T follicular helper cell (primary cell): Measurements from ENCODE around the gene MED6.

Source experiments
- DNase-seq: peaks from one replicate; pipeline ENCODE4 v3.0.0-alpha.2; 2020; ENCODE audit warnings: low read depth
- total RNA-seq, 2 experiments: gene quantifications; one replicate each; lab custom pipeline; 2026; lab: John Stamatoyannopoulos, UW

MED6 gene, protein sequence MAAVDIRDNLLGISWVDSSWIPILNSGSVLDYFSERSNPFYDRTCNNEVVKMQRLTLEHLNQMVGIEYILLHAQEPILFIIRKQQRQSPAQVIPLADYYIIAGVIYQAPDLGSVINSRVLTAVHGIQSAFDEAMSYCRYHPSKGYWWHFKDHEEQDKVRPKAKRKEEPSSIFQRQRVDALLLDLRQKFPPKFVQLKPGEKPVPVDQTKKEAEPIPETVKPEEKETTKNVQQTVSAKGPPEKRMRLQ
- 33.4 to 42.3 reads per million in 2 experiments for total RNA-seq

DNA sequence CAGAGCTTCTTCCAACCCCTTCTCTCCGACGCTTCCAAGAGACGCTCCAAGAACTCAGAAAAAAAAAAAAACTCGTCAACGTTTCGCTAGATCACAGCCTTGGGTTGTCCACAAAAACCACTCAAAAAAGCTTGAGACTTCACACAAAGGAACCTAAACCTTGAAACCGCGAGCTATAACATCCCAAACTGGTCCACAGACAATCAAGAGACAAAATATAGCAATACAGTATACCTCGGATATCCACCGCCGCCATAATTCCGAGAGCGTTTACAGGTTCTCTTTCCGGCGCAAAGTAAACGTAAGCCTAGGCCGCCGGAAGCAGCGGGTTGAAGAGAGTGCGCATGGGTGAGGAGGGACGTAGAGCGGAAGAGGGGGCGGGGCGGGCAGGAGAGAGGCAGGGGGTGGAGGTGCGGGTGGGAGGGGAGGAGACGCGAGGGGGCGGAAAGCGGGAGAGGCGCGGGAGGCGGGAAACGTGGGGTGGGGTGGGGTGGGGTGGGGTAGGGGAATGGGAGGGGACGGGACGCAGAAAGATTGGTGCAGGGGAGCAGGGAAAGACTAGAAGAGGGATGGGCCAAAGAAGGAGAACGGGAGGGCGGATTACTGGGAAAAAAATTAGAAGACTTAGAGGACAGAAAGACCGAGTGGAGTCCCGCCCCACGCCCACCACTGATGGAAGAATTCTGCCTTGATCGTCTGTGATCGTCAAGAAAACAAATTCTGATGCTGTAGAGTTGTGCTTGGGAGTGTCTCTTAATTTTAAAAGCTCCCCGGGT, at the start of gene MED6:
Gene MED6, minus strand, starts transcription at position 274 of the 776 bp plus-strand sequence. Its CDS starts 18 bp downstream, at position 256.
- peak; percentile 91 for DNase-seq

DNA sequence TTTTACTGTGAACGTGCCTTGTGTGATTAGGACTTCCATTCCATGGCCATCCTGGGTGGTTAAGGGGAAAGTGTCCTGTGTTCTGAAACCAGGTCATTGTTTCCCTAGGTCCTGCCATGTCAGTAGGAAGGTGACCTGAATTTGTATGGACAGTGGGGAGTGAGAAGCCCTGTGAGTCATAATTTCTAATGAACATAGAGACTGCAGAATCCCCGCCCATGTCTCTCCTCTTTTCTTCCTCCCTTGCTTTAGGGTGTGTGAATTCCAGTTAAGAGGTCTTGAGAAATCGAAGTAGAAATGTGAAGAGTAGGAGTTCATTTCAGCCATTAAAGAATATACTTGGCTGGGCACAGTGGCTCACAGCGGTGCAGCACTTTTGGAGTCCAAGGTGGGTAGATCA, 49.3 kb upstream of the MED6 start:
- DNase-seq: no peak

DNA sequence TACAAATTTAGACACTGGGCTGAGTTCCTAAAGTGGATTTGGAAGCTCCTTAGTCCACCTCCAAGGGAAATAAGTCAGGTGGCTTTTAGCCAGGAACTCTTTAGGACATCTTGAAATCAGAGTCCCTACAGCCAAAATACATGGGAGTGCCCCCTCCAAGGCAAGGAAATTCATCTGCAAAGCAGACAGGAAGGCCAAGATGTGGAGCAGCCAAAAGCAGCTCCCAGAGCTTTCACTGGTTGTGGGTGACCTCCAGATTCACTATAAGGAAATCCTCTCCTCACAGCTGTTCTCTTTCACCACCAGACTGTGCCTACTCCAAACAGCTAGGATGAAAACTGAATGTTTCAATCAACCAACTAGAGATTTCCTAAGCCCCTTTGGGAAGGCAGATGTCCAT, 47.9 kb upstream of the MED6 start:
- no peak for DNase-seq

DNA sequence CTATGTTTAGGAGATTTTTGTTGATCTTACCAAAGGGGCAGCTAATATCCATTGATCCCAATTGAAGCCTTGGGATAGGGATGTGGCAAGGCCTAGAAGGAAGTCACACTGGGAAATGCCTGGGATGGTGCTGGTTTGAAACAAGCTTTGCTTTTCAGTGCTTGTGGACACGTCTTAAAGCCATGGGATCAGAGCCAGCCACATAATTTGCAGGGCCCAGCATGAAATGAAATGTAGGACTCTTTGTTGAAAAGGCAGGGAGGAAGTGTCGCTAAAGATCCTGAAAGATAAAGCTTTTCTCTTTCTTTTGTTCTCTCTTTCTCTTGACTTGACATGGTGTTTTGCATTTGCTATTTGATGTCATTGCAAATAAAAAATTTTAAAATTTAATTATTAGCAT, 46.2 kb upstream of the MED6 start:
- no peak for DNase-seq

DNA sequence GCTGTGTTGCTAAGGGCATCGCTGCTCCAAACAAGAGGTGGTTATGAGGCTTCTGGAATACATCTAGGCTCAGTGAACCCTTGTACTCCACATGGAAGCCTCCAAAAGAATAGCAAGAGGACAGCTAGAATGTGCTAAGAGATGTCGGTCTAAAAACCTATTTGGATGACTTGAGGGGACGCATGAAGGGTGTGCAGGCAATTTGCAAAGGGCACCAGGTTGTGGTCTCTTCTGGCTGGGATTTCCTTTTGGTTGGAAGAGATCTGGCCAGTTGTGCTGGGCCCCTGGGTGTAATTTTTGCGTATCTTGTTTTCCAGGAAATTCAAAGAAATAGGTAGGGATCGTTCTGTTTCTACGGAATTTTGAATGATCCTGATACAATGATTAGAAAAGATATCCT, 45.4 kb upstream of the MED6 start:
- DNase-seq: no peak

DNA sequence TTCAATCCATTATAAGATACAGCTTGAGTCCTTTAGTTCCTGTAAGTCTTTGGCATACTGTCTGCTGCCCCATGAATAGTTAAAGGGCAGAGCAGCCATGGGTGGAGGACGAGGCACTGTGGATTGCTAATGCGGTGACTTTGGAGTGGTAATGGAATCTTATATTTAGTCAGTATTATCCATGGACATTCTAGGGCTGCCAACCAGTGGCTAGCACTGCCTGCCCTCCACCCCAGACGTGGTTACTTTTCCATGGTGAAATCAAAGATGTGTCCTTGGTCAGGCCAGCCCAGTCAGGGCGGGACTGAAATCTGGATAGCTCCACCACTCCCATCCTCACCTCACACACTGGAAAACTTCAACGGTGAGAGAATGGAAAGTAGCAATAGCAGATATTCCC, 43.5 kb upstream of the MED6 start:
- no peak for DNase-seq

DNA sequence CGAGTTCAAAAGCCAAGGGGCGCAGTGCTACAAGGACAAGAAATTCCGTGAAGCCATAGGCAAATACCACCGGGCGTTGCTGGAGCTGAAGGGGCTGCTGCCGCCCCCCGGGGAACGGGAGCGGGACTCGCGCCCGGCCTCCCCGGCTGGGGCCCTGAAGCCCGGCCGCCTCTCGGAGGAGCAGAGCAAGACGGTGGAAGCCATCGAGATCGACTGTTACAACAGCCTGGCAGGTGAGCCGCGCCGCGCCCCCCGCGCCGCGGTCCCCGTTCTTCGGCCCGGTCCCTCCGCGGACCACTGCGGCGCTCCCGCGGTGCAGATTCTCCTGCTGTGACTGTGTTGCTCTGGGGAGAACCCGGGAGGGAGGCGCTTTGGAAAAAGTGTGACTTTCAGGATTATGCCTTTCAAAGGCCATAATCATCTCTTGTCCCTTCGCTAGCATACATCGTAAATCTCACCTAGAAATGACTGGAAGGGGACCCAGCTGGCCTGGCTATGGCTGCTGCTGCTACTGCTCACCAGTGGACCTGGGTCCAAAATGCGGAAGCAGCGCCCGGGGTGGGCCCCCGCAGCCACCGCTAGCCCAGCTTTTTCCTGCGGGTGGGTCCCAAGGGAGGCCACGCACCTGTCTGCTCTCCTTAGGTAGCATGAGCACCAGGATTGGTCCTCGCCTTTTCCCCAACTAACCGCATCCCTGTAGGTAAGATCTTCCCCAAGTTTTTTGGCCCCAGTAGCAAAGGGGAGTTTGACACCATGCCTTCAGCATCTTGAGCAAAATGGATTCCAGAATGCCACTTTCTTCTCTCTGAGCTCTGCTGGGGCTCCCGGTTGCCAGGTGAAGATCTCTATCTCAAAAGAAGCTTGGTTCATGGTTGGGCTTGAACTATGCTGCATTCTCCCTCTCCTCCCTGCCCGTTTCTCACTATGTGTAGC, 42.1 kb upstream of the MED6 start:
- DNase-seq: peak; percentile 14

DNA sequence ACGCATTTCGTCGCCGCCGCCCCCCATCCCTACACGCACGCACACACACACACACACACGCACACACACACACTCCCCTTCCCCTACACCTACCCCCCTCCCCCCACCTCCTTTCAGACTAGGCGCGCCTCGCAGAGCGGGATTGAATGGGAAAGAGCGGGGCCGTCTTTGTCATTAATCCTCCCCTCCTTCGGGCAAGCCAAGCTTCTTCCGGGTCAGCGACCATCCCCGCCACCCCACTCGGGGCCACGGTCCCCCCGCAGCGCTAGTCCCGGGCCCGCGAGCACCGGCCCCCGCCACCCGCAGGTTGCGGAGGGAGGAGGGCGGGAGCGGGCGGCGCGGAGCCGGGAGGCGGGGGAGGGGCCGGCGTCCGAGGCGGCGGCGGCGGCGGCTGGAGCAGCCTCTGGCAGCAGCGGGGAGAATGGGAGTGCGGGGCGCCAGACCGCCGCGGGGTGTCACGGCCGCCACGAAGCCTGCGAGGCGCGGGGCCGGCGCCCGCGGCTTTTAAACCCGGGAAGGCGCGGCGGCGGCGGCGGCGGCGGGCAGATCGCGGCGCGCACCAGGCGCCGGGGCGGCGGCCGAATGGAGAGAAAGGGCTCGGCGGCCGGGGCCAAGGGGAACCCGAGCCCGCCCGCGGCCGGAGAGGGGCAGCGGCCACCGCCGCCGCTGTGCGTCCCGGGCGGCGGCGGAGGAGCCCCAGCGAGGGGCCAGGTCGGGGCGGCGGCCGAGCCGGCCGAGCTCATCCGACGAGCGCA, 41.3 kb upstream of the MED6 start, which contains the start of gene TTC9:
Gene TTC9, plus strand, starts transcription at position 369 of the 755 bp plus-strand sequence. Its CDS starts 214 bp downstream, at position 583.
- peak; percentile 26 for DNase-seq

DNA sequence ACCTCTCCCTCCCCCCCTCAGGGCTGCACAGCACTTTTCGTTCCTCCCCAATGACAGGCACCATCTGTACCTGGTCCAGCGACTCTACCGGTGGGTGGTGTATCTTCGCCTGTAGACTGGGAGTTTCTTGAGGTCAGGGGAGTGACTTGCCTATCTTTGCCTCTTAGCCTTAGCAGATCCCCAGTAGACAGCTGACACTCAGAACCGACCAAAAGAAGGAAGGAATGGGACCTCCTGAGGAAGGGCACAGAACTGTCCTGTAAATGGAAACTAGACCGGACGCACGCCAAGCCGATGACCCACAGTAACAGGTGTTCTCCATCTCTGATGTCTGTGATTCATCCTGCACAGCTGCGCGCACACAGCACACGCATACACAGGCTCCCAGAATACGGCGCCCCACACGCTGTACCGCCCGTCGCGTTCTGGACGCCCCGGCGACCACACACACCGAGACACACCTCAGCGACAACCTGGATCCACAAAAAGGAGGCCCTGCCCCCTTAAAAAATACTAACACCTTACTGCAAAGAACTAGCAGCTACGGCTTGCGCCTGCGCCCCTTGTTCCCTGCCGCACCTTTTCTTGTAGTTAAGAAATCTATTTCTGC, 40.6 kb upstream of the MED6 start:
- DNase-seq: peak; percentile 31

DNA sequence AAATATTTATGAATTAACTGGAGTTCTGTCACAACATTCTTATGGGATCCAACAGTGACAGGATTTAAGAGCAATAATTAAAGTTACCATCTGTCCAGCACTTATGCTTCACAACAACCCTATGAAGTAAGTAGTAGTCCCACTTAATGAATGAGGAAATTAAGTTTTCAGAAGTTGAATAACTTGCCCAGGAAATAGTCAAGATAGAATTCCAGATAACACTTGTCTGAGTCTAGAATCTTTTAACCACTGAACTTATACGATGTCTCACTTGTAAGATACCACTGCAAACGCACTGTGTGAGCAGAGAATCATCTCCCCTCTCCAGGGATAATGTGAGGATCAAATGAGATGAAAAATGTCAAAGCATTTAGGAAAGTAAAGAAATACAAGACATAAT, 38.0 kb upstream of the MED6 start:
- DNase-seq: no peak

DNA sequence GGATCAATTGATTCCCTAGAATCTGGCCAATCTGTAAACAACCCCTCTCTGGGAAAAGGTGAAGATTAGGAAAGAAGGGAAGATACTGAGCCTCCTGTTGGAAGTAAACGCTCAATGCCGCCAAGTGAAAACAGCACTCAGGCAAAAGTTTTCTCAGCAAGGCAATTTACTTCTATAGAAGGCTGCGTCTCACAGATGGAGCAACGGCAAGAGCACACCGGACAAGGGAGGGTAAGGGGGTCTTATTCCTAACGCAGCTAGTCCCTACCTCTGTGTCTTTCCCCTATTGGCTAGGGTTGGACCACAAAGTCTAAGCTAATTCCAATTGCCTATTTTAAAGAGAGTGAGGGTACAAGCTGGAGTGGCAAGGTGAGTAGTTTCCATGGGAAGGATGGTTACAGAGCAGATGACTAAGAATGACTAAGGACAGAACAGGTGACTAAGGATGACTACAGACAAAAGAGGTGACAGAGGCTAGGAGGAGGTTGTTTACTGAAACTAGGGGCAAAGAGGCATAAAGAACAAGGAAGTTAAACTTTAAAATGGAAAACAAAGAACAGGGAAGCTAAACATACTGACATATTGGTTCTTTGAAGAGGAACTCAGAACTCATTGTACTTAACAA, 35.6 kb upstream of the MED6 start:
- DNase-seq: no peak

DNA sequence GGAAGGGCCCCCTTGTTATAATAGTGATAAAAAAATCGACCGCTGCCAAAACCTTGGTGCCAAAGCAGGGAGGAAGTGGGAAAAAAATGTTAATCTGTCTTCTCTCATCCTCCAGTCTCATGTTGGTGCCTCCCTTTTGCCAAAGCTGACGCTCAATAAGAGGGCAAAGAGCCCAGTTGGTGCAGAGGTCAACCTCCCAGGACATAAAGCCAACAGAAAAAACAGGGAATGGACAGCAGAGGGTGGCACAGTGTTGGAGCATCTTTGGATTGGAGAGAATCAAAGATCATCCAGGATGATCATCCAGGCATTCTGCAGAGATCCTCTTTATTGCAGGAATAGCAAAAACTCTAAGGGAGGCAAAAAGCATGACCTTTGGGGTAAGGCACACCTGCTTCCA, 31.5 kb upstream of the MED6 start:
- no peak for DNase-seq

DNA sequence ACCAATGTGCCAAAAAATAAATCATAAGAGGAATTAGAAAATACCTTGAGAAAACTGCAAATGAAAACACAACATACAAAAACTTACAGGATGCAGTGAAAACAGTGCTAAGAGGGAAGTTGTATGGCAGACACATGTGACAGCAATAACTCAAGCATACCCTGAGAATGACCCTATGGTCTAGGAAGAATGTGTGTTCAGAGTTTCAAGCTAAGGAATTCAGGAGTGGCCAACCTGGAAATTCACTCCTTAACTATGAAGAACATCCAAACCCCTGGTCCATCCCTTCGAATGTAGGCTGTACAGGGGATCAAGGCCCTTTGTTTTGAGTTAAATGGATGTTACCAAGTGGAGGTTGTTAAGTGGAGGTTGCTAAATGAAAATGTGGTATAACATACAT, 24.5 kb upstream of the MED6 start:
- no peak for DNase-seq

DNA sequence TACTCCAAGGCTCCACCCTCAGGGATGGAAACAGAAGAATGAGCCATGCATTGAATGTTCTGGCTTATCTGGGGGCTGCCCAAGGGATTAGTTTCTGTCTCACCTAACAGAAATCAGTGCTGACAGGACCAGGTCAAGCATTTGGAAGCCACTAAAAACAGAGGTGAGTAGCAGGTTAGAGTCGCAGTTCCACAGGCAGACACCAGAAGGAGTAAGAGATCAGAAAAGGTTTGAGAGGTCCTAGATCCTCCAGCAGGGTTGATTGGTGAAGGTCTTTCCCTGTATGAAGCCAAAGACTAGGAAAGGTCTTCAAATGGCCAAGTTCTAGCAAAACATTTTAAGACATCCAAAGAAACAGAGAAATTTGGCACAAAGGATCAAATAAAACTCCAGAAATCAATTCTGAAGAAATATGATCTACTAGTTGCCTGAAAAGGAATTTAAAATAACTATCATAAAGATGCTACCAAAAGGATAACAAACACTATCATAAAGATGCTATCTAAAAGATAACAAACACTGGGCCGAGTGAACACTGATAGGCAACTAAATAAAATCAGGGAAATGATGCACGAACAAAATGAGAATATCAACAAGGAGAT, 21.8 kb upstream of the MED6 start:
- DNase-seq: peak; percentile 28

DNA sequence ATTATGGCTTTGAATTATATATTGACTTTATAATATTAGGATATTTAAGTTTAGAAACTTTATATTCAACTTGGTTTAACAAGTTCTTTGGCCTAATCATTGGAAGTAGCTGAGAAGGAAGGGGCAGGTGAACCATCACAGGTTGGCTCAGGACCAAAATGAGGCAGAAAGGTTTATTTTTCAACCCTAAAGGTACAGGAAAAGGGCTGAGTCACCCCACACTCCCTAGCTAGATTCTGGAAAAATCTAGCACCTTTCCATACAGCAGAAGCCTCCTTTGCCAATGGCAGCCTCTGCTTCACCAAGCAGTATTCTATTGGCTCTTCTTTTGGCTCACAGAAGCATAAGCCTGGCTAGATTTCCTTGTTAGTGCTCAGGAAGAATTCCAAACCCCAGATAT, 19.3 kb upstream of the MED6 start:
- no peak for DNase-seq

DNA sequence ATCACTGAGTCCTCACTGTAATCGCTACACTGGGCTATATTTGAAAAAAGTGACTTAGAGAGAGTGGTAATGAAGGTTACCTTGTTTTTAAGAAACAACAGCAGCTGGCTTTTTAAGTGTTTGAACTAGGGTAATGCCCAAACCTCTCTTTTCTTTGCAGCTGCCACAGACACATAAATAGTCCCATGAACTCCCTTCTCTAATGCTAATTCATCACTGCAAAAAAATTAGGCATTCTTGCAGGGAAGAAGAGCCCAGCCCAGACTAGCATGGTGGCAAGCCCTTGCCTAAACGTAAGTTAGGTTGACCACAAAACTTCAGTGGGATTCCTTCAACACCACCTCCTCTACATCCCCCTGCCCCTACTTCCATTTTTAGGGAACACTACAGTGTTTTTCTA, 17.9 kb upstream of the MED6 start:
- no peak for DNase-seq

DNA sequence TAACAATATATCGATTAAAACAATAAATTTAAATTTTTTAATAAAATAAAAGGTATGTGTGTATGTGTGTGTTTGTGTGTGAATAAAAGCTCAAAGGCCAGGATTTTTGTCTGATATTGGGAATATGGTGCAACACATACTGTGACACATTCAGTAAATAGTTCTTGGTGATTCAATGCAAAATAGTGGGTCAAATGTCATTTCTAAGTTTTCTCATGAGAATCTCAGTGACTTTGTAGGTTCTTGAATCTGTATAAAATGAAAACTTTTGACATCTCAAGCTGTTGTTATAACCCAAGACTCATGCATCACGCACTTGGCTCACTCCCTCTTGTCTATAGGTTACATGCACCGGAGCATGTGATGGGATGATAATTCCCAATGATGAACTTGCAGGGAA, 16.2 kb upstream of the MED6 start:
- DNase-seq: no peak

DNA sequence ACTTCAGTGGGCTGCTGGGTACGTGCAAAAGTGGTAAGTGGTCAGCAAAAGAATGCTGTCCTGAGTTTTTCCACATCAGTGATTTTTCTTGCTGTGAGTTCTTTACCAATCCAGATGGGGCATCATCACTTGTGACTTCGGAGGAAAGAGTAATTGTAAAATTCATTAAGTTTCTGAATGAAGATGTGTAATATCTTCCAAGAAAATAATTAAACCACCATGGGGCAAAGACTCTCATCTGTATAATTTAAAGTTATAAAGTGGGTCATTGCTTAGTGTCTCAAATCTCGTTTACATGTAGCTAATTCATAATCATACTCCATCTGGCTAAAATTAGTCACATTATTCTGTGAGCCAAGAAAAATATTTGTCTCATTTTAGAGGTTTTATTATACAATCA, 10.8 kb upstream of the MED6 start:
- no peak for DNase-seq

DNA sequence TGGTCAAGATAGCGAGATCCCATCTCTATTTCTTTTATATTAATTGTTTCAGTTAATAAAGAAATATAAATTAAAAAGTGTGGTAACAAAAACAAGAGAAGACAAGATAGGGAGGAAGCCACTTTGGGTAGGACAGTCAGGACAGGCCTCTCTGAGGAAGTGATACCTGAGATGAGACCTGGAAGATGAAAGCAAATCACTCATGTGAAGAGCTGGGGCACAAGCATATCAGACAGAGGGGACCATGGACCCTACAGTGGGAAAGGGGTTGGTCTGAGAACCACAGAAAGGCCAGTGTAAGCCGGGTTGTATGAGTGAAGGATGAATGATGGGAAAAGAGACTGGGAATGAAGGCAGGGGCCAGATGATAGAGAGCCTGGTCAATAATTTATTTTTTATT, 1.8 kb upstream of the MED6 start:
- DNase-seq: no peak

DNA sequence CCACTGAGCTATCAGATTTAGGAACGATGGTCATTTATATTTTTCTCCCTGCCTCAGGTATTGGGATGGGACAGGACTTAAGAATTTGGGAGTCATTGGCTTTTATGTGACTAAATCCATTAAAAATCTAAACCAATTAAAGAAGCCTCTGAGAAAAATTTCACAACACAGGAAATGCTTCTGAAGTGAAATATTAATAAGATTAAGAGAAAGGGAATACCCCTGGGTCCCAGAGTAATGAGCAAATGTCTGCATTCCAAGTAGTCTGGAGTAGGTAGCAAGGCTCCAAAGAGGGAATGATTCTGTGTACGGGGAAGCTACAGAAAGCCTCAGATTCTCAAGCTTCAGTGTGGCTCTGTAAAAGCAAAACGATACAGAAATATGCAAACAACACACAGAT, 707 bp upstream of the MED6 start:
- DNase-seq: no peak
